GM12872 (cell line): ENCODE results near the gene MORC1.
A peak's percentile ranks its signal among the peaks of the same experiment; 100 is the strongest.

Experiments
- CTCF ChIP-seq: IDR thresholded peaks from 3 replicates; pipeline ENCODE4 v1.5.1; 2011; ENCODE audit warnings: low read depth, mild to moderate bottlenecking, low read length, moderate library complexity; ENCODE audit not compliant: insufficient read depth

Gene MORC1

GRCh38 chr3:109098079-109098644 lies 19.8 kb downstream of the MORC1 start:
- TF ChIP-seq CTCF: peak; percentile 53; the same call in 2 of the 3 replicates

- no peak for TF ChIP-seq CTCF
Observed at GRCh38 chr3:109095166-109095565, 22.8 kb downstream of the MORC1 start.

- no peak for TF ChIP-seq CTCF
Observed at GRCh38 chr3:109093561-109093960, 24.4 kb downstream of the MORC1 start.

DNA sequence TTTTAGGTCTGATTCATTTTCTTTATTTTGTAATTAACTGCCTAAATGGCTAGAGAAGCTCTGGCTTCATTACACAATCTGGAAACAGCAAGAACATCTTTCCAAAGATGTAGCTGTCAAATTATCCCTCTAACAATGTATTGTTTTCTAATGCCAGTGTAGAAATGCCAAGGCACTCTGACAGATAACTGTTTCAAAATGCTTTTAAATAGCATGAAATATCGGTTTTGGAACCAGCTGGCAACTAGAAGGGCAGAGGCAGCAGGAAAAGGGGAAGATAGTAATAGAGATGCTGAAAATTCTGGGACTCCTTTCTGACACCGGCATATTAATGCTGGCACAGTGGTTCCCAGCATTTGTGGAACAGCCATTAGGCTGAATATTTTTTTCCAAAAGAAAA lies 26.1 kb downstream of the MORC1 start:
- no peak for TF ChIP-seq CTCF

DNA sequence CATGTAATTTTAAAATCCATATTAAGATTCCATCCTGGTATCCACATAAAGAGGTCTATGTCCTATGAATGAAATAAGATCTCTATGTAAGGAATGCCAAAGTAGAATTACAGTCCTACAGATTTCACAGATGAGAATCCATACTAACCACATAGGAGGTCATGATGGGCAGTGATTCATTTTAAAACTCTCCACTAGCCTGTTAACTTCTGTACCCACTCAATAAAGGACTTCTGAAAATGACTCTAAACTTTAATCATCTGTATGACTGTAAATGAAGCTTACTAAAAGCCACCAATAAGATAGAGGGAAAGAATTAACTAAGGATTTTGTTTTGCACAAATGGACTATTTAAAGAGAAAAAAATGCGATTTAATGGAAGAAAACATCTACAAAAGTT lies 28.7 kb downstream of the MORC1 start:
- no peak for TF ChIP-seq CTCF

DNA sequence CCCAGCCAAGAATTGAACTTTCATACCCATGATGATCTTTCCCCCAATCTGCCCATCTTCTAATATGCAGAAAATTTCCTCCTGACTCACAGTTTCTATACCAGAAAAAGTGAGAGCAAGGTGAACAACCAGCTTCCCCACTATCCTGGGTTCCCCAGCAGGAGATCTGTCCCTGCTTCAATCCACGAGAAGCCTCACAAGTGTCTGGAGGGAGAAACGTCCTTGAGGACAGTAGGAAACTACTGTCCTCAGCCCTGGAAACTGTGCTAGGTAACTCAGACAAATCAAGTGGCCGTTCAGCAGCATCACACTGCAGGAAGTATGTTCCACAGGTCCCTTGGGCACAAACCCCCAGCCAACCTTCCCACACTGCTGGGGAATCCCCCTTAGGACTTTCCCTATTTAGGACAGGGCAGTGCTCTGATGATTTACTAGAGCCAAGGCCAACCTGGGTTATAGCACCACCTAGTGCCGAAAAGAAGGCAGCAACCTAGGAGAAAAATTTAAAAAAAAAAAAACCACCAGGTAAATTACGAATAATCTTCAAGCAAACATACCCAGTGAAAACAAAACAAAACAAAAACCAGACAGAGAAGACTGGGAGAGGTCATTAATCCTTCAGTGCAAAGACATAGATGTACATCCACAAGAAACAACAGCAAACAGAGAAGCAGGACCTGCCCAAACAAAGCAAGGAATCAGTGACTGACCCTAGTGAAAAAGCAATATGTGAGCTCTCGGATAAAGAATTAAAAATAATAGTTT lies 36.0 kb downstream of the MORC1 start:
- TF ChIP-seq CTCF: peak; percentile 74

- TF ChIP-seq CTCF: no peak
Observed at GRCh38 chr3:109073116-109073515, 44.8 kb downstream of the MORC1 start.
